Adrenal gland (tissue), 5 donors: ENCODE data around the gene ERGIC3.

ENCODE experiments used
- POLR2A ChIP-seq, 2 donors: fragments of 450-650 bp; IDR thresholded peaks; one replicate each; pipeline ENCODE4 v1.6.1; 2017; ENCODE audit warnings: antibody characterized with exemption in 2 of 2, mild to moderate bottlenecking in 2 of 2, moderate library complexity in 1 of 2
- TF ChIP-seq, protein P1 (sequence below), 6 experiments: fragments of 450-650 bp in 4 of 6; fragments of 200-600 bp in 2 of 6; sonication (generic) in 1 of 6; IDR thresholded peaks; 1 replicate in 5 of 6; 2 replicates in 1 of 6; pipeline versions ENCODE4 v1.5.1 to v1.8.0; 2016 to 2021; ENCODE audit warnings: antibody characterized with exemption in 6 of 6, mild to moderate bottlenecking in 2 of 6, moderate library complexity in 1 of 6
- donor health status: DM: no; HTN: no; CAD: no.

GRCh38 chr20:35504751-35505150, 37.1 kb upstream of the ERGIC3 start:
- TF ChIP-seq, protein P1, sequence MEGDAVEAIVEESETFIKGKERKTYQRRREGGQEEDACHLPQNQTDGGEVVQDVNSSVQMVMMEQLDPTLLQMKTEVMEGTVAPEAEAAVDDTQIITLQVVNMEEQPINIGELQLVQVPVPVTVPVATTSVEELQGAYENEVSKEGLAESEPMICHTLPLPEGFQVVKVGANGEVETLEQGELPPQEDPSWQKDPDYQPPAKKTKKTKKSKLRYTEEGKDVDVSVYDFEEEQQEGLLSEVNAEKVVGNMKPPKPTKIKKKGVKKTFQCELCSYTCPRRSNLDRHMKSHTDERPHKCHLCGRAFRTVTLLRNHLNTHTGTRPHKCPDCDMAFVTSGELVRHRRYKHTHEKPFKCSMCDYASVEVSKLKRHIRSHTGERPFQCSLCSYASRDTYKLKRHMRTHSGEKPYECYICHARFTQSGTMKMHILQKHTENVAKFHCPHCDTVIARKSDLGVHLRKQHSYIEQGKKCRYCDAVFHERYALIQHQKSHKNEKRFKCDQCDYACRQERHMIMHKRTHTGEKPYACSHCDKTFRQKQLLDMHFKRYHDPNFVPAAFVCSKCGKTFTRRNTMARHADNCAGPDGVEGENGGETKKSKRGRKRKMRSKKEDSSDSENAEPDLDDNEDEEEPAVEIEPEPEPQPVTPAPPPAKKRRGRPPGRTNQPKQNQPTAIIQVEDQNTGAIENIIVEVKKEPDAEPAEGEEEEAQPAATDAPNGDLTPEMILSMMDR (IDR thresholded peaks at IDR 0.05) = no peak
- TF ChIP-seq POLR2A (IDR thresholded peaks at IDR 0.05) = no peak
